Superior temporal gyrus (tissue), 1 donor: ENCODE measurements around the gene SUGCT.
"Not testable (repeated sequence)": the region's sequence is repeated elsewhere in the genome, so short reads cannot be mapped to it uniquely, and the experiment has no call there.

Experiments
- DNase-seq: peaks from one replicate; pipeline ENCODE4 v3.0.0-alpha.2; 2016; ENCODE audit errors: extremely low spot score

The SUGCT gene

DNA sequence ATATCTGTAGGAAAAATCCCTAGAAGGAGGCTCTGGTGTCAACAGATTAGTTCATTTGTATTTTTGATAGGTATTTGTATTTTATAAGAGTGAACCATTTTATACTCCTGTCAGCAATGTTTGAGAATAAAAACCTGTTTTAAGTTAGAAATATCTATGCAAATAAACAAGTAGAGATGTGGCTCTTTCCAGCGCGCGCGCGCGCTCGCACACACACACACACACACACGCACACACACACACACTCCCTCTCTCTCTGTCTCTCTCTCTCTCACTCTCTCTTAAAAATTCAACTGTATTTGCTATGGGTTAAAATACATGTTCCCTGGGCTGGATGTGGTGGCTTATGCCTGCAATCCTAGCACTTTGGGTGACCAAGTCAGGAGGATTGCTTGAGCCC is 113.9 kb downstream of the SUGCT start:
- DNase-seq: no peak

DNA sequence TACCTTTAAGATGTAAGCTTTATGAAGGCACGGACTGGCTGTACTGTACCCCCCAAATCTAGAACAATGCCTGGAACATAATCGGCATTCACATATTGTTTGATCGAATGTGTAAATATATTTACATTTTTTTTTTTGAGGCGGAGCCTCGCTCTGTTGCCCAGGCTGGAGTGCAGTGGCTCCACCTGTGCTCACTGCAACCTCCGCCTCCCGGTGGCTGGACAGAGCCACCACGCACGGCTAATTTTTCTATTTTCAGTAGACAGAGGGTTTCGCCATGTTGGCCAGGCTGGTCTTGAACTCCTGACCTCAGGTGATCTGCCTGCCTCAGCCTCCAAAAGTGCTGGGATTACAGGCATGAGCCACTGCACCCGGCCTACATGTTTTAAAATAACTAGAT is 118.6 kb downstream of the SUGCT start:
- not testable (repeated sequence) for DNase-seq

DNA sequence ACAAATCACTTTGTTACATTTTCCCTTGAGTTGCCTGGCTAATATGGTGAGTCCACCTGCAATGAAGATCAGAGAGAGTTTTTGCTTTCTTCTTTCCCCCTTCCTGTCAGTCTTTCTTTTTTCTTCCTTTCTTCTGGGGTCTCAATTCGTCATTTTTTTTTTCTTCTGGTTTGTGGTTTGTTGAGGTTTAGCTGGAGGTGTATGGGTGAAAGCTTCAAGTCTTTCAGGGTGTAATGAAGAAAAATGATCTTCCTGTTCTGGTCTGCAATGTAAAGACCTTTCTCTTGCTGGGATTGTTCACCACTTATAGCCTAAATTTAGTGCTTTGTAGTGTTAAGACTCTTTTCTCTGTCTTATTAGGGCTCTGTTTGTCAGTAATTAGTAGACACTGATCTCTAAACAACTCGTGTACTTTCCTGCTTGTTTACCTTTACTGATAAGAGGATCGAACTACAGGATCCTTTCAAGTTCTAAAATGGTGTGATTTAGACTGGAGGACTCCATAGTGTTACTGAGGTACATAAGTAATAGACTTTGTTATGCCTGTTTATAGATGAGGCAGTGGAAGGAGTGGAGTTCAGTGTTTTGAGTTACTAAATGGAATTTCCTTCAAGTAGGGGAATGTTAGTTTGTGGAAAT is 129.1 kb downstream of the SUGCT start:
- DNase-seq: no peak

DNA sequence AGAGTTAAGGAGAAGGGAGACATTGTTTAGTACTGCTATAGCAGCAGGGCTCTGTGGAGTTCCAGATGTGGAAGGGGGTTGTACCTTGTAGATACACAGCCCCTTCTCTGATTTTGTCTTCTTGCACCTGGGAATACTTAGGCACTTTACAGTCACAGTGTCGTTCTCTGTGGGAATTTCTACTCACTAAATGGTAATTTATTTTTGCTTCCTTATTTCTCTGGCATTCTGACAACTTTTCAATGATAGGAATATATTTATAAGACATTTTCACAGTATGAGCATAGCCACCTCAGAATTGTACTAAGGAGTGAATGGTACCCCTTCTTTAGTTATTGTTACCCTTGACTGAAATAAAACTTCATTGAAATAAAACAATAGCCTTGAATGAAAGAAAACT is 132.8 kb downstream of the SUGCT start:
- no peak for DNase-seq

DNA sequence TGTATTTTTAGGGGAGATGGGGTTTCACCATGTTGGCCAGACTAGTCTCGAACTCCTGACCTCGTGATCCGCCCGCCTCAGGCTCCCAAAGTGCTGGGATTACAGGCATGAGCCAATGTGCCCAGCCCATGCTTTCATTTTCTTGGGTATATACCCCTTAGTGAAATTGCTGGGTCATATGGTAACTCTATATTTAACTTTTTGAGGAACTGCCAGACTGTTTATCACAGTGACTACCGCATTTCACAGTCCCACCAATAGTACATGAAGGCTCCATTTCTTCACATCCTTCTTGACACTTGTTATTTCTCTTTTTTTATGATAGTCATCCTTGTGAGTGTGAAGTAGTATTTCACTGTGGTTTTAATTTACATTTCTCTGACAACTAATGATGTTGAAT is 134.0 kb downstream of the SUGCT start:
- not testable (repeated sequence) for DNase-seq

DNA sequence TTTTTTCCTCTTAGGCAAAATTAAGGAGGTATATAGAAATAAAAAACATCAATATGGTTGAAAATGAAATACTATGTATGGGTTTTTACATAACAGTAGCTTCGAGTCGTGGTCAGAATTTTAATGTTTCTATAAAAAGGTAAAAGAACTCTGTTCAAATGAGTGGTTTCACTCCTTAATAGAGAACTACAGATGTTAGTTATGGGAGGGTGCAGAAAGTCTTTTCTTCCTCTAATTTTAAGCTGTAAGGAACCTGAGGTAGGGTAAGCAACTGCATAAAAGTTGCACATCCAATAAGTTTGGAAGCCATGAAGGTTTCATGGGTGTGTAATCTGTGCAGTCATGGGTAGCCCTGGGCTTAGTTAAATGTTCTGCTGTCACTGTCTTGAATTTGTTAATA is 141.3 kb downstream of the SUGCT start:
- DNase-seq: no peak

DNA sequence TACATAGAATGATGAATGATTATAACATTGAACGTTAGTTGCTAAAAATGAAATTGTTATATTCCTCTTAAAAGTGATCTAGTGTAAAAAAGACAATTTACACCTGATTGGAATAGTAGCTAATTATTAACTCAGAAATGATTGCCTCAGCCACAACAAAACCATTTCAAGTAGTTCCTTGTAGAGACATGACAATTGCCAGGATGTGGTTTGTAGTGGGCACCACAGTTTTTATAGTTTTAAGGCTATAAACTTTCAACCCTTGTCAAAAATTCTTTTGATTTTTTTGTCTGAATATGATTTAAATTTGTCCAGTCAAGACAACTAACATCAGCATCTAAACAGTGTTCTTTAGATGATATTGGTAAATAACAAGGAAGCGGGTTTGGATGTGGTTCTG is 145.2 kb downstream of the SUGCT start:
- no peak for DNase-seq

DNA sequence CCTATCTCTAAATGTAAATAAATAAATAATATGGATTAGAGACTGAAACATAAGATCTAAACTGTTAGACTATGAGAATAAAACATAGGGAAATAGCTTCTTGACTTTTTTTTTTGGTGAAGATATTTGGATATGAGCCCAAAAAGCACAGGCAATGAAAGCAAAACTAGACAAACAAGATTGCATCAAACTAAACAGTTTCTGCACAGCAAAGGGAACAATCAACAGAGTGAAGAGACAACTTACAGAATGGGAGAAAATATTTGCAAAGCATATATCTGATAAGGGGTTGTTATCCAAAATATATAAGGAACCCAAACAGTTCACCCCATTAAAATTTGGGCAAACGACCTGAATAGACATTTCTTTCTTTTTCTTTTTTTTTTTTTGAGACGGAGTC is 148.1 kb downstream of the SUGCT start:
- no peak for DNase-seq

DNA sequence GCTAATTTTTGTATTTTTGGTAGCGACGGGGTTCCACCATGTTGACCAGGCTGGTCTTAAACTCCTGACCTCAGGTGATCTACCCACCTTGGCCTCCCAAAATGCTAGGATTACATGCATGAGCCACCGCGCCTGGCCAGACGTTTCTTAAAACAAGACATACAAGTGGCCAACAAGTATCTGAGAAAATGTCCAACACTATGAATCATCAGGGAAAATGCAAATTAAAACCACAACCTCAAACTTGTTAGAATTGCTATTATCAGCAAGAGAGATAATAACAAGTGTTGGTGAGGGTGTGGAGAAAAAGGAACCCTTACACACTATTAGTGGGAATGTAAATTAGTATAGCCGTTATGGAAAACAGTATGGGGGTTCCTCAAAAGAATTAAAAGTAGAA is 148.6 kb downstream of the SUGCT start:
- no peak for DNase-seq

DNA sequence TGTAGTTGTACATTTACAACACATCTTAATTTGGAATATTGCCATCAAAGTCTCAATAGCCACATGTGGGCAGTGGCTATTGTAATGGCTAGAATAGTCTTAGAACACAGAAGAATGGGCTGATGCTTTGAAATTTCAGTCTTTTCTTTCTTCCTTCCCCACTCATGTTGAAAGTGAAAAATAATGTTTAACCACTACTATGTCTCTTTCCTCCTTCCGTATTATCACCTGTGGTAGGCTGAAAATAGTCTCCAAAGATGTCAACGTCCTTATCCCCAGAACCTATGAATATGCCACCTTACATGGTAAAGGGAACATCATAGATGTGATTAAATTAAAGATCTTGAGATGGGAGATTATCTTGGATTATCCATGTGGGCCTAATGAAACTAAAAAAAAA is 154.0 kb downstream of the SUGCT start:
- DNase-seq: no peak

DNA sequence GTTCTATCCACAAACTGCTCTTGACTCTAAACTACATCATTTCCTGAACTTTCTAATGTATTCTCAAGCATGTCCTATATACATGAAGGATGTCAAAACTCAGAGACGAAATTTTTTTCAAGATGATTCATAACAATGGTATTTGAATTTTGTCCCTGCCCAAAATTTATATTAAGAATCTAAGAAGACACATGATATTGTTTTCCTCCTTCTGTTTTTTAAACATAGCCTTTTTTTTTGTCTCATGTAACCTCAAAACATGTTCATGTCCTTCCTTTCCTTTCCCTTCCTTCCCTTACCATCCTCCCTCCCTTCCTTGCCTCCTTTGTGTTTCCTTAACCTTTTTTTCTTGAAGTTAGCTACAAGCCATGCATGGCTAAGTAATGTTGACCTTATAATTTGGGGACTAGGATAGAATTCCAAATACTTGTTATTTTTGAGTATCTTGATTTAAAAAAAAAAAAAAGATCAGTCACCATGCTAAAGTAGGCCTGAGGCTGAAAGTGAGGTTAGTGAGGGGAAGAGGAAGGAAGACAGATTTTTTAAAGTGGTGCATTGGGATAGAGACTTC is 163.0 kb downstream of the SUGCT start:
- DNase-seq: no peak

DNA sequence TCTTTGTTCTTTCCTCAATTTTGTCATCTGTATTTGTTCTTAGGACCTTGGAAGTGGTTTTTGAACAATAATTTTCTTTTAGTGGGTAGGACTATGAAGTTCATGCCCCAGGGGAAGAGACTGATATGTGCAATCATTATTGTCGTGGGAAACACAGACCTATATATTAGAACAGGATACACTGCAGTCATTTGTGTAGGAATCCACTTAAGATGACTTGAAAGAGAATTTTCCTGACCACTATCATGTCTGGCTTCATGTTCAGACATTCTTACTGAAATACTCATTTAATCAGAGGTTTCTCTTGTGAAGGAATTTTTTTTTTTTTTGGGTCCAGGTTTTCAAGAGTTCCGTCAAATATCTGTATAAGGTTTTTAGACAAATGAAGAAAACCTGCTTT is 163.6 kb downstream of the SUGCT start:
- no peak for DNase-seq

DNA sequence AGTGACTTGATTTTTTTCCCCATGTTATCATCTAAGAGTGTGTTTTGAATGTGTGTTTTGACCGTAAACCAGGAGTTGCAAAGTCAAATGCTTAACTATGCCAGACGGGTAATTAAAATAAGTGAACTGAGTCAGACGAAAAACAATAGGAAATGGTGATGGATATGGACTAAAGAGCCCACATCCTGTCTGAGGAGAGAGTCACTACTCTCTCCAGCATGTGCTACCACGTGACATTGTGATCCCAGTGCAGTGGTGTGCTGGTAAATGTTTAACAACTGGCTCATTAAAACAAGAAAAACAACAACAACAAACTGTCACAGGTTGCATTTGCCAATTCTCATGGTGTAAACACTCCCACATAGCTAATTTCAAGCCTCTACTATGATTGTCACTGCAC is 164.3 kb downstream of the SUGCT start:
- DNase-seq: no peak

DNA sequence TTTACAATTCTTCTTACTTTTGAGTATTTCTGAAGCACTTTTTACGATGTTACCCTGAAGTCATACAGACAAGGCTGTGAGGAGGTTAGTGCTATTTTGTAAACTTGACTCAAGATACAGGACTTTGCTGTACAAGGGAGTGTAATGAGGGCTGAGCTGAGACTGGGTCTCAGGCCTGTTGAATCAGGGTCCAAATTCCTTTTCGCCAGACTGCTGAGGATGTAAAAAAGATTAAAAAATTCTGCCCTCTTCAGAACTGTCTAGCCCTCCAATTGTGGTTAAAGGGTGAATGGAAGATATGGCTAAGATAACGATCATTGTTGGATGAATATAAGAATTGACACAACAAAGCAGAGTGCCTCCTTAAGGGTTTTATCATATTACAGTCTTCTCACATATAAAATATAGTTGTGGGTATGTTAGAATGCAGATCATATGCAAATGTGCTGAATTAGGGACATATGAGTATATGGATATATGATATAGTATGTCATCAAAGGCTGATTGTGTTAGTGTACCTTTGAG is 165.4 kb downstream of the SUGCT start:
- DNase-seq: no peak

DNA sequence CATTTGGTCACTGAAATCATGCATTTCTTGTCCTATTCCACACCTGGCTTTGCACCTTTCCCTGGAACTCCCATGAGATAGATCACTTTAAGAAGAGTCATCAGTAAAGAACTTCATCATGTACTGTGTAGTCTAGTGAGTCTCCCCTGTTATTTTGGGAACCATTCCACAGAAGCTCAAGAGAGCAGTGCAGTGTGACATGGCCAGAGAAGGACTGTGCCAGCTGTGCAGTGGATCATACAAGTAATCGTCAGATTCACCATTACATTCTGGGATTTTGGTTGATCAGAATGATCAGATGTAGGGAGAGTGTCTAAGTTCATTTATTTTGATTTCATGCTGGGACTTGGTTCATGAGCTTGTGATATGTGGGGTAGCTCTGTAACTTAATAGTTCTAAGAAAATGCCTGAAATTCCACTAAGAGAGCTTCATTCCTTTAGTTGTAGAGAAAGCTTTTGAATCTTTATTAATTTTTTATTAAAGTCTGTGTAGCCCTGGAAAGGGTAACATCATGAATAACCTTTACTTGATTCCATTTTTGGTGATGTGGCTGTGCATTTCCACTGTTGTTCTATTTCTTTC is 166.8 kb downstream of the SUGCT start:
- DNase-seq: no peak

DNA sequence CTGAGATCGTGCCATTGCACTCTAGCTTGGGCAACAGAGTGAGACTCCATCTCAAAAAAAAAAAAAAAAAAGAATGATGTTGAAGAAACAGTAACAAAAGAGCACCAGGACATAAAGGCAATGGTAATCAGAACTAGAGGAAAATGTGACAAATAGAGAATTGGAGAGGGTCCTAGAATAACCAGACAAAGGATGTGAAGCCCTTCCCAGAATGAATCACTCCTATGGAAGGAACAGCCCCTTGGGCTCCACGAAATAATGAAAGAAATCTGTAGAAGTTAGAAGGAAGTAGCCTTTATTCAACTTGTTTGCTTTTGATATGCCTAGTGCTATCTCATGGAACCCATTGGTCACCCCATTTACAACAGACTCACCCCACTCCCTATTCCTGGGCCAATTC is 169.2 kb downstream of the SUGCT start:
- DNase-seq: no peak

DNA sequence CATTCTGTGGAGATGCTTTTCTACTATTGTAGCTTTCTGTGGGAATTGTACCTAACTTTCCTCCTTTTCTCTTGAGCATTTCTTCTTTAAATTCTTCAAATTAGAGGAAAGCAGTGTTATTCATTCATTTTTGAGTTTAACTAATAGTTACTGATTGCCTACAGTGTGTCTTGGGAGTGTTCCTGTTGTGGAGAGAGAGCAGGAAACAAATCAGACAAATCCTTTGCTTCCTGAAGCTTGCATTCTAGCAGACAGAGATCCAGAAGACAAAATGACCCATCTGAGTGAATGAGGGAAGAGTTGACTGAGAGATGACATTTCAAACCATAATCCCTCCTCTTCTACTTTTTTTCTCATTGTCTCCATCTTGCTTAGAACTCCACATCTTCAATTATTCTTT is 170.4 kb downstream of the SUGCT start:
- no peak for DNase-seq

DNA sequence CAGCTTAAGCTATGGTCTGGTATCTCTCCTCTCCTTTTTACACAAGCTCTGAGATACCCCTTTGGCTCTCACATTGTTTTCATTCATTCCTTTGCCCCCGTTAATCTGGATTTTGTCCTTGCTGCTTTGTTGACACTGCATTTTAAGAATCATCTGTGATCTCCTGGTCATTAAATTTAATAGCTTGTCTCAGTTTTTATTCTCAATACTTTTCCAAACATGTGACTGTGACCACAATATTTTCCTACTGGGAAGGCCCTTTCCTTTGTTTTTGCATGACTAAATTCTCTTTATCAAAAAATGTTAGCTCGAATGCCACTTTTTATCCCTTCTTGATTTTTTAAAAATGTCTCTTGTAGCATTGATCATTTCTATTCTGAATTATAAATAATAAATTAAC is 171.2 kb downstream of the SUGCT start:
- no peak for DNase-seq

DNA sequence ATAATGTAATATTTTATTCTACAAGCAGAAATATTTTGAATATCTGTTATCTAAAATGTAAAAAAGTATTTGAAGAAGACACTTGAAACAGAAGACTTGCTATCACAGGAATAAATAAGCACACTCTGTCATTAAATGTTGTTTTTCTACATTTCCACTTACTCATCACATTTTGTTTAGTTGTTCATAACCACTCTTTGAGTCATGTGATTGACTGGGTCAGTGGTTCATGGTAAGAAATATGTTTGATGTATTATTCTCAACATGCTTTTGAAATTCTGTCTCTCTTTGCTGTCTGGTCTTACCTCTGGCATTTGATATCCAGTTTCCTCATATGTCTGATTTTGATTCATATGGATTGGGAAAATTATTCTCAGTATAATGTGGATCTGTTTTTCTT is 171.8 kb downstream of the SUGCT start:
- DNase-seq: no peak

DNA sequence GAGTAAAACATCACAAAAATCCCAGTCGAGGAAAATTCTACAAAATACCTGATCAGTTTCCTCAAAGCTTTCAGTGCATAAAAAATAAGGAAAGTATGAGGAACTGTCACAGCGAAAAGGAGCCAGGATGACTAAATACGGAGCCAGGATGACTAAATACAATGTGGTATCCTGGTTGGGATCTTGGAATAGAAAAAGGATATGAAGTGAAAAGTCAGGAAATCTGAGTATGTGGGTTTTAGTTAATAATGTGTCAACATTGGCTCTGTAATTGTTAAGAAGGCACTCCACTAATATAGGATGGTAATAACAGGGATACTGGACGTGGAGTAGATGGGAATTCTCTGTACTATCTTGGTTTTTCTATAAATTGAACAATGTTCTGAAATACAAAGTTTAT is 175.5 kb downstream of the SUGCT start:
- DNase-seq: no peak

DNA sequence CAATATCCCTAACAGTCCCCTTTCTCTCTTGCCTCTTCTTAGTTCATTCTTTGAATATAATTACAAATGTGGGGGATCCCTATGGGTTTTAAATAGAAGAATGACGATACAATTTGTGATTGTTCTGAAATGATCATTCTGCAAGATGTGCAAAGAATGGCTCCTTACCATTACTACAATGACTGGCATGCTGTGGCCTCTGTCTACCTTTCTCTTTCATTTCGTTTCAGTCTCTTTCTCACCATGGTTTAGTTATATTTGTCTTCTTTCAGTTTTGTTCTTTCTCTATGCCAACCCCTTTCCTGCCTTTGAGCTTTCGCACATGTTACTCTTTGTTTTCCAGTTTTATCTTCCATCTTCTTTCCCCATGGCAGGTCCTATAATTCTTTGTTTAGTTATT is 176.5 kb downstream of the SUGCT start:
- DNase-seq: no peak

DNA sequence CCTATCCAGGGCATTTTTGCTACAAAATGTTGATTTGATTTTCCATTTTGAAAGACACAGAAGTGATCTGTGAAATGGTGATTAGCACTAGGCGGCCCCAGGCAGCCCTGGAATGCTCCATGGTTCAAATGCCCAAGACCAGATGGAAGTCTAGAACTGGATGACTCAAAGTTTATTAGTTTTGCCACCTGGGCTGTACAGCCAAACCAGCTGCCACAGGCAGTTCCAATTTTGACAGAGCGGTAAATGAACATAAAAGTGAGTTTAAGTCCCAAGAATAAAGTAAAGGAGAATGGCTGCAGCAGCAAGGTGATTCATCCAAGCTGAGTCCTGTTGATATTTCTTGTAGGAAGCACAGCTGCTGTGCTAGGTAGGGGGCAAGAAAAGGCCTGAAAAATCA is 180.5 kb downstream of the SUGCT start:
- no peak for DNase-seq

DNA sequence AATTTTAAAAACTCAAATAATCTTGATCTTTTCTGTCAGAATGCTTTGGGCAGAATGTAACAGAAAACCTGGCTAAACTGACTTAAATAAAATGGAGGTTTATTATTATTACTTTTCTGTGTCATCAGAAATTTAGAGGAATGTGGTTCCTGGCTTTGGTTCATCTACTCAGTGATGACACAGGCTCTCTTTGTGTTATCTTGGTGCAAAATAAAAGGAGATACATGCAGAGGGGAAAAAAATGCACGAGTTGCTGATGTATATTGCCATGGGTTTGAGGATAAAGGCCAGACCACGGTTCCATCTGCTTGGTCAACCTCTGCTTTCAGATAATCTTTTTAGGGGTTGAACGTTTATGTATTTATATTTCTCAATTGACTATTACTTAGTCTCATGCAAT is 181.4 kb downstream of the SUGCT start:
- no peak for DNase-seq

DNA sequence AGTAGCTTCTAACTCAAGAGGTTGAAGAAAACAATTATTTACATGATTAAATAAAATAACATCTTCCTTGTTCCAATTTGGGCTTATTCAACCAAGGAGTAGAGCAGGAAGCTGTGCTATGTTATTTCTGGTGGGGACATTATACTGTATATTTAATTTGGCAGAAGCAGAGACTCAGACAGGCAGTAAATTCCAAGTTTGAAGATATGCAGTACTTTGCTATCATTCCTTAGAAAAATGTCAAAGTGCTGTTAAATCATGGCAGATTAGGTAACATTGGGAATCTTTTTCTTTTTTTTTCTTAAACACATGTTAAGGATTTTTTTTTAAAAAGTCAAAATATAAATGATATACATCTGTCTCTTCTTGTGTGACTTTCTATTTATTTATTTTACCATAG is 190.1 kb downstream of the SUGCT start:
- DNase-seq: no peak
